Ascending aorta (tissue), 2 donors: ENCODE measurements around the gene ZBTB7A. TPM values are rescaled to one million over a fixed set of nuclear protein-coding genes. Genes with fewer than 3 reads are reported as not detected.

ENCODE experiments used
- DNase-seq, 2 donors: peaks; one replicate each; pipeline ENCODE4 v3.0.0-alpha.2; 2019; ENCODE audit warnings: low spot score in 2 of 2
- H3K27ac ChIP-seq, 2 donors: fragments of 200-600 bp; sonication (generic); one replicate each; pipeline ENCODE4 v1.5.1; 2016 to 2017; ENCODE audit warnings: mild to moderate bottlenecking in 1 of 2
- H3K27me3 ChIP-seq: fragments of 200-600 bp; sonication (generic); one replicate; pipeline ENCODE4 v1.5.1; 2017
- H3K36me3 ChIP-seq, 2 donors: fragments of 200-600 bp; sonication (generic); one replicate each; pipeline ENCODE4 v1.5.1; 2016
- H3K4me1 ChIP-seq, 2 donors: fragments of 200-600 bp; sonication (generic); one replicate each; pipeline ENCODE4 v1.5.1; 2016 to 2017; ENCODE audit warnings: mild to moderate bottlenecking in 1 of 2
- H3K4me3 ChIP-seq, 2 donors: fragments of 200-600 bp; sonication (generic); one replicate each; pipeline ENCODE4 v1.5.1; 2016 to 2017; ENCODE audit warnings: mild to moderate bottlenecking in 1 of 2
- H3K9me3 ChIP-seq, 2 donors: fragments of 200-600 bp; sonication (generic); one replicate each; pipeline ENCODE4 v1.5.1; 2016
- intact Hi-C: fragments of 100-400 bp; cut with DNase I; formaldehyde crosslinking; loops from one replicate; pipeline ENCODE4 v1.15.1; 2023
- total RNA-seq: library from RNA; depleted of rRNA; stranded (reverse); fragments of >200 nt; gene quantifications from one replicate; pipeline ENCODE4 v1.1.0, GENCODE V29; 2016
- TF ChIP-seq, protein P1 (sequence below), 3 experiments: fragments of 200-600 bp in 2 of 3; fragments of 450-650 bp in 1 of 3; sonication (generic) in 2 of 3; IDR thresholded peaks; one replicate each; pipeline ENCODE4 v1.5.1; 2016 to 2019; ENCODE audit warnings: antibody characterized with exemption in 3 of 3, mild to moderate bottlenecking in 1 of 3, moderate library complexity in 1 of 3

ZBTB7A gene
- total RNA-seq, 1 donor from 2014 or later = 76.4 TPM

DNA sequence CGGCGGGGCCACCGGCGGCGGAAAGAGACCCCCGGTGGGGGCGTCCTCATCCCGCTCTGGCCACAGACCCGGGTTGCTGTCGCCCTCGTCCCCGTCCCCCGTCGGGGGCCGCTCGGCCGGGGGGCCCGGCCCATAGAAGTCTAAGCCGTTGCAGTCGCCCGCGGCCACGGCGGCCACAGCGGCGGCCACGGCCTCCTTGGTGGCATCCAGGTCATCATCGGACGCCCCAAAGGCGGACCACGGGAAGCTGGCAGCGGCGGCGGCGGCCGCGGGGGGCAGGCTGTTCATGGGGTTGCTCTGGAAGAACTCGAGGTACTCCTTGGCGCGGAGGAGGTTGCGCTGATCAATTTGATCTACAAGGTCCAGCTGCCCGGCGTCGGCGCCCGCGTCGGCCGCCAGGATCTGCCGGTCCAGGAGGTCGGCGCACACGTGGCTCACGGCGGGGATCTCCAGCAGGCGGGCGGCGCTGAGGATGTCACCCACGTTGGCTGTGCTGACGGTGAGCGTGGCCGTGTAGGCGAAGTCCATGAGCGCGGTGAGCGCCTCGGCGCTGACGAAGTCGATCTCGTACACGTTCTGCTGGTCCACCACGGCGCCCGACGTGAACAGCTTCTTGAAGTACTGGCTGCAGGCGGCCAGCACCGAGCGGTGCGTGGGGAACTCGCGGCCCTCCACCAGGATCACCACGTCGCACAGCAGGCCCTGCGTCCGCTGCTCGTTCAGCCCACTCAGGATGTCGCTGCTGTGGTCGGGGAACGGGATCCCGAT, 12.1 kb downstream of the ZBTB7A start:
- intact Hi-C loops = no loop called here
- DNase-seq = no peak
- no peak overlapping the region for H3K4me3 ChIP-seq
- peaks cover 17 to 35% of the 10 kb centered on the region in 2 donors for H3K4me1 ChIP-seq
- TF ChIP-seq, protein P1, sequence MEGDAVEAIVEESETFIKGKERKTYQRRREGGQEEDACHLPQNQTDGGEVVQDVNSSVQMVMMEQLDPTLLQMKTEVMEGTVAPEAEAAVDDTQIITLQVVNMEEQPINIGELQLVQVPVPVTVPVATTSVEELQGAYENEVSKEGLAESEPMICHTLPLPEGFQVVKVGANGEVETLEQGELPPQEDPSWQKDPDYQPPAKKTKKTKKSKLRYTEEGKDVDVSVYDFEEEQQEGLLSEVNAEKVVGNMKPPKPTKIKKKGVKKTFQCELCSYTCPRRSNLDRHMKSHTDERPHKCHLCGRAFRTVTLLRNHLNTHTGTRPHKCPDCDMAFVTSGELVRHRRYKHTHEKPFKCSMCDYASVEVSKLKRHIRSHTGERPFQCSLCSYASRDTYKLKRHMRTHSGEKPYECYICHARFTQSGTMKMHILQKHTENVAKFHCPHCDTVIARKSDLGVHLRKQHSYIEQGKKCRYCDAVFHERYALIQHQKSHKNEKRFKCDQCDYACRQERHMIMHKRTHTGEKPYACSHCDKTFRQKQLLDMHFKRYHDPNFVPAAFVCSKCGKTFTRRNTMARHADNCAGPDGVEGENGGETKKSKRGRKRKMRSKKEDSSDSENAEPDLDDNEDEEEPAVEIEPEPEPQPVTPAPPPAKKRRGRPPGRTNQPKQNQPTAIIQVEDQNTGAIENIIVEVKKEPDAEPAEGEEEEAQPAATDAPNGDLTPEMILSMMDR (IDR thresholded peaks at IDR 0.05) = no peak
- no peaks in the 10 kb centered on the region for H3K27me3 ChIP-seq
- H3K9me3 ChIP-seq = no peaks in the 10 kb centered on the region
- no peak overlapping the region for H3K27ac ChIP-seq
- H3K36me3 ChIP-seq = peaks cover 34 to 42% of the 10 kb centered on the region in 2 donors

DNA sequence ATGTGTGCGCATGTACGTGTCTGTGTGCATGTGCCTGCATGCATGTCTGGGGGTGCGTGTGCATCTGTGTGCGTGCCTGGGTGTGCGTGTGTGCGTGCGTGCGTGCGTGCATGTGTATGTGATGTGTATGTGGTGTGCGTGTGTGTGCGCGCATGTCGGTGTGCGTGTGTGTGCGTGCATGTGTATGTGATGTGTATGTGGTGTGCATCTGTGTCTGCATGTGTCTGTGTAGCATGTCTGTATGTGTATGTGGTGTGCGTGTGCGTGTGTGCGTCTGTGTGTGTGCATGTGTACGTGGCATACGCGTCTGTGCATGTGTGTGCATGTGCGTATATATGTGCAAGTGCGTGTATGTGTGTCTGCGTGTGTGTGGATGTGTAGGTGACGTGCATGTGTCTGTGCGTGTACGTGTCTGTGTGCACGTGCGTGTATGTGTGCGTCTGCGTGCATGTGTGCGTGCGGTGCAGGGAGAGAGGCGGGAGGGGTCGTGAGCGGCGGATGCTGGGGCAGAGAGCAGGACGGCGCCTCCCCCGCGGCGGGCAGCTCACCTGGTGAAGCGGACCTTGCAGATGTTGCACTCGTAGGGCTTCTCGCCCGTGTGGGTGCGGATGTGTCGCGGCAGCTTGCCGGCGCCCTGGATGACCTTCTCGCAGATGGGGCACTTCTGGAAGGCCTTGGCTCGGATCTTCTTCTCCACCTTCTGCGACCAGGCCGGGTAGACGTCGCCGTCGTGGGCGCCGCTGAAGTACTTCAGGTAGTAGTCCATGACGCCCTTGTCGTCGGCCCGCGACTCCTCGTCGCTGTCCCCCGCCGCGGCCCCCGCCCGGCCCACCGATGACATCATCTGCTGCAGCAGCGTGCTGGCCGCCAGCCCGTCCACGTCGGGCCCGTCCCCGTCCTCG, 13.0 kb downstream of the ZBTB7A start:
- intact Hi-C loops = no loop called here
- H3K27me3 ChIP-seq = no peaks in the 10 kb centered on the region
- DNase-seq = no peak
- peaks cover 8 to 26% of the 10 kb centered on the region in 2 donors for H3K4me1 ChIP-seq
- no peak overlapping the region for H3K27ac ChIP-seq
- TF ChIP-seq, protein P1 (IDR thresholded peaks at IDR 0.05) = no peak
- peaks cover 38 to 44% of the 10 kb centered on the region in 2 donors for H3K36me3 ChIP-seq
- no peaks in the 10 kb centered on the region for H3K9me3 ChIP-seq
- no peak overlapping the region for H3K4me3 ChIP-seq

DNA sequence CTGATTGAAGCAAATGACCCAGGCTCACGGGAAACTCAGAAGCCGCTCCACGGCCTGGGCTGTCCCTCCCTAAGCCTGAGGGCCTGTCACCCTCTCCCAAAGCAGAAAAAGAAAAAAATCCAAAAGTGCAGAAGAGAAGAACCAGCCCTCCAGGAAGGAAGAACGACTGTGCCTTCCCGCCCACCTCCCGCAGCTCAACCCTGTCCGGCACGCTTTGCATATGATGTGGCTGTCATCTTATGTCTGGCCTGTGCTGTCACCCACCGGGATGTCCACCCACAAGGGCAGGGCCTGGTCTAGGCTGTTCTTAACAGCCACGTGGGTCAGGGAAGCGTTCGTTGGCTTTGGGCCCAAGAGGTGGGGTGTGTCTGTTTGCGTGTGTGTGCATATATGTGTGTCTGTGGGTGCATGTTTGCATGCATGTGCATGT, 13.7 kb downstream of the ZBTB7A start:
- Histone ChIP-seq H3K4me3 (peak overlapping the region; percentile 6 to 7), H3K27ac (peak overlapping the region in 1 of 2 donors; percentile 64), H3K36me3 (peaks cover 44 to 50% of the 10 kb centered on the region in 2 donors), H3K4me1 (peaks cover 8 to 20% of the 10 kb centered on the region in 2 donors), H3K9me3 (no peaks in the 10 kb centered on the region), H3K27me3 (no peaks in the 10 kb centered on the region)
- intact Hi-C loops = no loop called here
- TF ChIP-seq, protein P1 (IDR thresholded peaks at IDR 0.05) = no peak
- DNase-seq = no peak

GRCh38 chr19:4052114-4052992, 14.3 kb downstream of the ZBTB7A start:
- H3K4me1 ChIP-seq = peaks cover 8 to 17% of the 10 kb centered on the region in 2 donors
- no peak for DNase-seq
- H3K27me3 ChIP-seq = no peaks in the 10 kb centered on the region
- TF ChIP-seq, protein P1 (IDR thresholded peaks at IDR 0.05) = no peak
- H3K4me3 ChIP-seq = peak overlapping the region; percentile 6 to 7
- peaks cover 49 to 55% of the 10 kb centered on the region in 2 donors for H3K36me3 ChIP-seq
- no peaks in the 10 kb centered on the region for H3K9me3 ChIP-seq
- peak overlapping the region; percentile 28 to 64 for H3K27ac ChIP-seq
- intact Hi-C loops = no loop called here
